B cell (primary cell): ENCODE measurements around the gene PAWR.

Experiments
- CTCF ChIP-seq: fragments of 200-600 bp; IDR thresholded peaks from one replicate; pipeline ENCODE4 v1.8.0; 2022; ENCODE audit warnings: antibody characterized with exemption, mild to moderate bottlenecking
- EZH2 ChIP-seq: IDR thresholded peaks from 2 replicates; pipeline ENCODE4 v1.6.1; 2012; ENCODE audit warnings: borderline replicate concordance, low read depth, mild to moderate bottlenecking, moderate library complexity, low read length; ENCODE audit not compliant: insufficient read depth, poor library complexity, severe bottlenecking

DNA sequence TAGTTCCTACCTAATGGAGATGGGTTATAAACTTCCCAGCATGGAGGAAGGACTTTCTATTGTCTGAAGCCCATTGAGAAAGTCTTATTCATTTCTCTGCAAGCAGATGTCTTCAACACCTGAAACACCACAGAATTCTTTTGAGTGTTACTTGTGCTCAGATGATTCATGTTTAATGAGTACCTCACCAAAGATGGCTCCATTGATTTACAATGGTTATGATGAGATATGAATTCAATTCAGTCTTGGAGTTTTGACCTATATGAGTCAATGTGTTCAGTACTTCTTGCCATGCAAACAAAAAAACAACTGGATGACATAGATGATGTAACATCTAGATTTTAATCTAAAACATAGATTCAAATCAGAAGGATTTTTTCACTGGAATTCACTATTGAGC, 15.4 kb upstream of the PAWR start:
- TF ChIP-seq CTCF, result no peak
- no peak for TF ChIP-seq EZH2
